HG03045 (cell line): Measurements from ENCODE around the gene CHAT.

Experiments used
- ATAC-seq: cut with Tn5 transposase; IDR thresholded peaks from one replicate; pipeline ENCODE4 v1.9.1; 2021; ENCODE audit warnings: mild to moderate bottlenecking, moderate library complexity; ENCODE audit not compliant: unreplicated experiment

Gene CHAT

DNA sequence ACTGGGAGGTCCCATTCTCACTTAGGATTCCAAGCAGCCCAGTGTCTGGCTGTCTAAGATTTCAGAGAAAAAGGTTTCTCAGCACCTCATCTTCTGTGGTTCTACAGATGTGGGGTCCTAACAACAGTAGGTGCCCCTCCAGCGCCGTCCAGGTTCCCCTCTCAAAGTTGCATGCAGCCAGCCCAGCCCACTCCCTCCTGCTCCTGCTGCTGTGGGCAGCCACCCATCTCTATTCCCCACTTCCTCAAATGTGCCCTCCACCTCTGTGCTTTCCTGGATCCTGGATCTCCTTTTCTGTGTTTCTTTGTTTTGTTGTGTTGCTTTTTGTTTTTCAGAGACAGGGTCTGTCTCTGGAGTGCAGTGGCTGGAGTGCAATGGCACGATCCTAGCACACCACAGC, 17.0 kb upstream of the CHAT start:
- ATAC-seq, result no peak

DNA sequence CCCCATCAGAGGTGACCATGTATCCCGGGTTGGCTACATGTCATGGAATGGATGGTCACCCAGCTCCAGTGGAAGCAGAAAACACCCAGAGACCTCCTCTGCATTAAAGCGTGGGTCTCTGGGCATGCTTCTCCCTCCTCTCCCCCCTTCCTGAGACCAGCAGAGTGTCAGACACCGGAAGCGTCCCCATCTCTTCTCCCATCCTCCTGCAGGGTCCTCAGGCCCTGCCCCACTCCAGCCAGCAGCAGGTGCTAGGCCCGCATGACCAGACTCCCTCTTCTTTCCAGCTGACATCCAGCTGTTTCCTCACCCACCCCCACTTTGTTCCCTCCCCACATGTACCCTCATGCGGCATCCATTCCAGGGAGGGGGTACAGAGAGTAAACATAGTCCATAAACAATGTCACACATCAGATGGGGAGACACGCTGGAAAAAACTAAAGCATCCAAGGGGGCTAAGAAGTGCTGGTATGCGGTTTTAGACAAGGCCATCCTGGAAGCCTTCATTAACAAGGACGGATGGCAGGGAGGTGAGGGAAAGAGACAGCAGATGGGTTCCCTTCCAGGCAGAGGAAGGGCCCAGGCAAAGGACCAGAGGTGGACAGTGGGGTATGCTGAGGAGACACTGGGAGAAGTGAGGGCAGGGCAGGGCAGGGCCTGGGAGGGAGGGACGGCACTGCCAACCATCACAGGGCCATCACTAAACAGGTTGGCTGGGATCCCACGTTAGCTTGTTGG, 16.2 kb upstream of the CHAT start:
- ATAC-seq, result no peak

DNA sequence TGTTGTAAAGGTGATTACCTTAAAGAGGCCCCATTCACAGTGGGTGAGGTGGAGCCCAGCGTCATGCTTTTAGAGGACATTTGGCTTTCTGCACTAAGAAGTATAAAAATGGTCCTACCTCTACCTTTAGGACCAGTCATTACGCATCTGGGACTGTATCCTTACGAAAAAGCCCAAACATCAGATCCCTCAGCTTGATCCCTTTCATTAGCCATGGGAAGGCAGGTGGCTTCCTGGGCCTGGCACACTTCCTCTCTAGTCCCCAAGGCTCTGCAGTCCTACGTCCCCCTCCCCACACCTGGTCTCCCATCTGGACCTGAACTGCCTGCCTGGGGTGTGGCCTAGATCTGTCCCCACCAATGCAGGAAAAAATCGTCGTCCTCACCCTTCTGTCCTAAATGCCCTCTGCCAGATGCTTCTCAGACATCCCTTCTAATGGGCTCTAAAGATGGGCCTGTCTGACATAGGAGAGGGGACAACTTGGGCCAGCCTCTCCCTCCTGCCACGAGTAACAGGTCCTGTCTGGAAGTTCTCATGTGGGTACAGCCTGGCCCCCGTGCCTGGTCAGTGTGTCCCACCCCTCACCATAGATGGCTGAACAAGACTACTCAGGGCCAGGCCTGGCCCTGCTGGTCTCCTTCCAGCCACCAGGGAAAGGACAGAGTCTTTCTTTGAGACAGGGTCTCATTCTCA, 15.5 kb upstream of the CHAT start:
- ATAC-seq, result no peak

DNA sequence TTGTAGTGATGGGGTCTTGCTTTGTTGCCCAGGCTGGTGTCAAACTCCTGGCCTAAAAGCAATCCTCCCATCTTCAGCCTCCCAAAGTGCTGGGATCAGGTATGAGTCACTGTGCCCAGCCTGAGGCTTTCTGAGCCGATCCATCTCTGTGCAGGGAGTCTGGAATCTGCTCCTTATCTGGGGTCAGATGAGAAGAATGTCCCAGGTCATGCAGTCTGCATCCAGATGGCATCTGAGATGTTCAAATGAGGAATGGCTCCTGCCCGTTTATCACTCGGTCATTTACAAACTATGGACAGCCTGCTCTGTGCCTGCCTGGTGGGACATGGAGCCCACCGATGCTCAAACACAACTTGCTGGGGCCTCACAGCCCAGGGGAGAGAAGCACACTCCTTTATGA, 14.9 kb upstream of the CHAT start:
- ATAC-seq, result no peak

DNA sequence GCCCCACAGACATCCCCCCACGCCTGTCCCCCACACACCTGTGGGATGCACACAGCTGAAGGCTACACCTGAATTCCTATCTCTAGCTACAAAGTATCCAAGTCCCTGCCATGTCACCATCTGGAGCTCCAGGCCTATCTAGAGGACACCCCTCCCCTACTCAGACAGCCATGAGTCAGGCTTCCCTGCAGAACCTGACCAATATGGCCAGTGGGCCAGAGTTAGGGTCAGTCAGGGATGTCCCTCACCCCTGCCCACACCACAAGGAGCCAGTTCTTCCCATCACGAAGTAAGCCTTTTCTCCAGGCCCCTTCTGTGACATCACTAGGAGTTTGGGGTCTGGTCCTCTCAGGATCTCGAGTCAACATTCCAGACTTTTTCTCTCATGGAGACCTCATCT, 14.3 kb upstream of the CHAT start:
- no peak for ATAC-seq

DNA sequence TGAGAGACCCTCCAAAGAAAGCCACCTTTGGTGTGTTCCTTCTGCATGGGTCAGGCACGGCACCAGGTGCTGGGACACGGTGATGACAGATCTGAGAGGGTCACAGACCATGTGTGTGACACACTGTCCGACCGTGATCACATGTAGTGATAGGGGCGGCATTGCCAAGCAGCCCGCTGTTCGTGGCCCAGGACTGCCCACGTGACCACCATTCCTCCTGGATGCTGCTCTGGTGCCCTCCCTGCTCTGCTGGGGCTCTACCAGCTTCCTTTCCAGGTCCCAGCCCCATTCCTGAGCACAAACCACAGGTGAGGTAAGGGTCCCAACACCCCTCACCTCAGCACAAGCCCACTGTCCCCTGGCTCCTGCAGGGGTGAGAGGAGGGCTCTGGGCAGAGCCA, 13.8 kb upstream of the CHAT start:
- no peak for ATAC-seq

DNA sequence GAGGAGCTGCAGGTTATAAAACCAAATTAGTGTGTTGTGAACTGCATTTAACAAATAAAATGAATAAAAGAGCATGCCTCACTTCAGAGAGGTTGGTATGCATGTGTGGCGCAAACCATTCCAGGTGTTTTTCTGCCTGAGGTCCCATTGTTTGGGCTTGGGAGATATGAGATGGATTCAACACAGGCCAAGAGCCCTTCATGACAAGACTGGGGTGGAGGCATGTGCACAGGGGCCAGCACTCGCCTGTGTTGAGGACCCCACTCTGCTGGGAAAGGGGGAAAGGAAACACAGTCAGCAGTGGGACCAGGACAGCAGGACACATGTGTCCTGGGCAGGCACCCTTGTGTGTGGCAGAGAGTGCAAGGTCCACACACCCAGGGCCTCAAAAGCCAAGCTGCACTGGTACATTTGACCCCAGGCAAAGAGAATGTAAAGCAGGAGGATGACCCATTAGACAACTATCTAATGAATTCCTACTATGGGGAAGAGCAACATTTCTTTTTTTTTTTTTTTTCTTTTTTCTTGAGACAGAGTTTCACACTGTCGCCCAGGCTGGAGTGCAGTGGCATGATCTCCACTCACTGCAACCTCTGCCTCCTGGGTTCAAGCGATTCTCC, 12.9 kb upstream of the CHAT start:
- ATAC-seq, result no peak

DNA sequence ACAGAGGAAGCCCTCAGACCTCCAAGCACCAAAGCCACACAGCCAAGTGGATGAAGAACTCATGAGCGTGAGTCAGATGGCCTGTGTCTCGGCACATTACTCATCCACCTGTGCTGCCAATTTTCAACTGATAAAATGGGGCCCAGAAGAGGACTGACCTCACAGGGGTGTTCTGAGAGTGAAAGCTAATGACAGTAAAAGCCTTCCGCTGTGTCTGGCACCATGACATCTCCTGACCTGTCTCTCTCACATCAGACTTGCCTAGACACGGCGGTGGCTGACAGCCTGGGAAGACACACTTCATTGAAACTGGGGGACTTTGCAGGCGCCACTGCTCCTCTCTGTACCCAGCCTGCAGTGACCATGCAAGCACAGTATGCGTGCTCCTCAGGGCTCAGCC, 12.0 kb upstream of the CHAT start:
- no peak for ATAC-seq

DNA sequence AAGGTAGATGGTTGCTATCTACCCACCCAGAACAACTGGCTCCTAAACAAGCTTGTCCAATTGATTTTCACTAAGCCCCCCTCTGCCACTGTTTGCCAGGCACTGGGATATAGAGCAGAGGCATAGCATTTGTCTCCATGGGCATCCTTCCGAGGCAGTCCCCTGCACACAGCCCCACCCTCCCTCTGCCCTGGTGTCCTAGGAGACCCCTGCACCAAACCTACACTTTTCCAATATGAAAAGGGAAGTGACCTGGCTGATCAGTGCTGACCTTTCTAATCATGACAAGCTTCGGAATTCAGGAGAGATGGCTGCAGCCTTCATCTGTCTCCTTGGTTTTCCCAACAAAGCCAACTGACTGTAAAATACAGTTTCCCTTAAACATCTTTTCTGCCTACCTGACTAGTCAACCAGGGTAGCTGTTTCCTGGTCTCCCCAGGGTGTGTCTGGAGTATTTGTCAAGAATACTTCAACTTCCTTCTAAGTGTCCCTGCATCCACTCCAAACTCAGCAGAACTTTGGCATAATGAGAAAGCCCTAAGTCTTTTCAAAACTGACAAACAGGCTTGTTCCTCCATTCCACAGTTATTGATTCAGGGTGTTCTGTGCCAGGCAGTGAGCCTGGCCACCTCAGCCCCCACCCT, 11.3 kb upstream of the CHAT start:
- ATAC-seq, result no peak

DNA sequence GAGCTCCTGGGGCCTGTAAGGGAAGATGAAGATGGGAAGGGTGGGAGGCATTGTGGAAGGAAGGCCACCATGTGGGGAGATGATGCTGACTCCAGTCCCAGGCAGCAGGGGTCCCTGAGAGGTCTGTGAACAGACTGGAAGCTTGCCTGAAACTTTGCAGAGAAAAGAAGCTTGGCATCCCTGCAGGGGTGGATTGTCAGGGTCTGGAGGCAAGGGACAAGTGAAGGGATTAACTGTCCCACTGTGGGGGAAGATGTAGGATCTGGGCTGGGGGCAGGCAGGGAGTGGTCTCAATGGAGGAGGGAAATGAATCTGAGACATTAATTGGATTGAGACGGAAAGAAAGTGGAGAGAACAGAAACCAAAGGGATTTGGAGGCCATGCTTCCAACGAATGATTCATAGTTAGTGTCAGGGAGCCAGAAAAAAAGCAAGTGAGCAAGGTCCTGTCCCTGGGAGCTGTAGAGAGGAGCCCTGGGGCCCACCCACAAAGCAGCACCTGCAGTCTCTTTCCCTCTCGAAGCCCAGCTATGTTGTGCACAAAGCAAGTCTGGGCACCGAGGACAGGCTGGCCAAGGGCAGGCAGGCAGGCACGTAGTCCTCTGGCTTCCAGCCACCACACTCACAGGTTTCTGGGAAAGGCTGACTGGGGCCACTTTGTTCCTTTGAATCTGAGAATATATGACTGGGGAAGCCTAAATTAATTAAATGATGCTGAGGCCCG, 8.5 kb upstream of the CHAT start:
- no peak for ATAC-seq

DNA sequence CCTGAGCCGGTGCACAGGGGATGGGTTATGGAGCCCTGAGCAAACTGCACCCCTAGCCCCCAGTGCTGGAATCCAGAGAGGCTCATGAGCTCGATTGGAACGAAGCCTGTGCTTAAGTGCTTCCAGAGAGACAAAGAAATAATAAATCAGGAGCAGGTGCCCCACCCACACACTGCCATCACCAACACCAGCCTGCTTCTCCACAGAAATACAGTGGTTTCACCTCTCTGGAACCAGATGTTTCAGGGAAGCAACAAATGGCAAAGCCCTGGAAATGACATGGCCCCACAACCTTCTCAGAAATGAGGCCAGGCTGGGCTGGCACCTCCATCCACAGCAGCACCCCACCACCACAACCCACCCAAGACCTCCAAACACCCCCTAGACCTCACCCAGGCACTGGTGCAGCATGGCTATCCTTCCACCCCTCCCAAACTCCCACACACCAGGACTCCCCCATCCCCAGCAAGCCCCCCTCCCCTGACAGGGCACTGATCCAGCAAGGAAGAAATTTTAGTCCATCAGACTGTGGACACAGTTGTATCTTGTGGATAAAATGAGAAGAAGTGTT, 7.8 kb upstream of the CHAT start:
- ATAC-seq, result no peak

DNA sequence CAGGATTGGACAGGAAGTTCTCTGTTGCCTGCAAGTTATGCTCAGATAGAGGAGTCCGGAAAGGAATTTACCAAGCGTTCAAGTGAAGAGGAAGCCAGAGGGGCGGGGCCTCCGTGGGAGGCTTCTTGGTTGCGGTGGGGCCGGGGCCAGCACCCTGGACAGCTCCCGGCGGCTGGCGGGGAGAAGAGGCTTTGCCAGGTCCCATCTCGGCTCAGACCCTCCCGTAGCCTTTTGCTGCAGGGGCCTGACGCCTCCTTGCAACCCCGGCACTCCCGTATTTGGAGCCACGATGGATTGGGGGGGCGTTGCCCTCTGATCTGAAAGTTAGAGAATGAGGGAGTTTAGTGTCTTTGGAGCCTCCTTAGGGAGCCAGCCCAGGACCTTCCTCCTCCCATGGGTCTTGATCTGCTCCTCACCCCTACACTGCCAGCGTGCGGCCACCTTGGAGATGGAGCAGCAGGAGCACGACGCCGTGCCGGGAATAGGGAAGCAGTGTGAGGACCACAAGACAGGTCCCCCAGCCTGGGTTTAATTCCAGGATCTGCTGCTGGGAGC, 6.8 kb upstream of the CHAT start:
- ATAC-seq, result no peak

DNA sequence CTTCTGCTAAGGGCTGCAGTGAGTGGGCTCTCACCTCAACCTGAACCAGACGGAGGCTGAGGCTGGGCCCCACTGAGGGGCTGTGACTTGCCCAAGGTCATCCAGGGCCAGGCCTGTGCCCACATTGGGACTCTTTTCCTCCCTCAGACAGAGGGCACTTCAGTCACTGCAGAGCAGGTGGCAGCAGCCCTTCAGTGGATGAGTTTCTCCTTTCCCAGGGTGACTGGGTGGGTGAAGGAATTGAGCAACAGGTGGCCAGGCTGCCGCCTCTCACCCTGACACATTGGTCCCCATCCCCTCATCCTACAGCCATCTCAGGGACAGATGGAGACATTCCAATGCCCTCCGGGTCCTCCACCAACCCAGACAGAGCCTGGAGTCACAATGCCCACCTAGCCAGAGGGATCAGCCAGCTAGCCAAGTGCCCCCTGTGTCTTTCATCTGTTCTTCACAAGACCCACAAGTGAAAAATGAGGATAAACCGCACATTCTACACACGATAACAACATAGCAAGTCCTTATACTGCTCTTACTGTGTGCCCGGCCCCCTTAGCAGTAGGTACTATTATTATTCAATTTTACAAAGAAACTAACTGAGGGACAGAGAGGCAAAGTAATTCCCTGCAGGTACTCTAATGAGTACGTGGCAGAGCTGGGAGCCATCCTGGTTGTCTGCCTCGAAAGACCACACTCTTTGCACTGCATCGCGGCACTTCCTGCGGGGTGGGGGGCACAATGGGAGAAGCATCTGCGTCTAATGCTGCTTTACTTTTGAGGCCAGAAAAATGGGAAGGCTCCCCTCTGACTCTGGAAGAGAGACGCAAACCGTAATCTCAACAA, 5.5 kb upstream of the CHAT start:
- ATAC-seq, result no peak

DNA sequence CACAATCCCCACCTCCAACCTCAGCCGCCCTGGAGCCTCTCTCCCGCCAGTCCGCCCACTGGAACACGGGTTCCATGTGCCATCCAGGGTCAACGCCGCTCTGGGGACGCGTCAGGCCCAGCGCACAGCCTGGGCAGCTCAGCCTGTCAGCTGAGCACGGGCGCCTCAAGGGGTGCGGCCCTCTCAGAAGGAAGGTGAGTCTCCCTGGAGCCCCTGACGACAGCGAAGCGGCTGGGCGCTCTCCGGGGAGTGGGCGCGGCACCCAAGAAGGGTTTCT, 4.9 kb upstream of the CHAT start:
- no peak for ATAC-seq

DNA sequence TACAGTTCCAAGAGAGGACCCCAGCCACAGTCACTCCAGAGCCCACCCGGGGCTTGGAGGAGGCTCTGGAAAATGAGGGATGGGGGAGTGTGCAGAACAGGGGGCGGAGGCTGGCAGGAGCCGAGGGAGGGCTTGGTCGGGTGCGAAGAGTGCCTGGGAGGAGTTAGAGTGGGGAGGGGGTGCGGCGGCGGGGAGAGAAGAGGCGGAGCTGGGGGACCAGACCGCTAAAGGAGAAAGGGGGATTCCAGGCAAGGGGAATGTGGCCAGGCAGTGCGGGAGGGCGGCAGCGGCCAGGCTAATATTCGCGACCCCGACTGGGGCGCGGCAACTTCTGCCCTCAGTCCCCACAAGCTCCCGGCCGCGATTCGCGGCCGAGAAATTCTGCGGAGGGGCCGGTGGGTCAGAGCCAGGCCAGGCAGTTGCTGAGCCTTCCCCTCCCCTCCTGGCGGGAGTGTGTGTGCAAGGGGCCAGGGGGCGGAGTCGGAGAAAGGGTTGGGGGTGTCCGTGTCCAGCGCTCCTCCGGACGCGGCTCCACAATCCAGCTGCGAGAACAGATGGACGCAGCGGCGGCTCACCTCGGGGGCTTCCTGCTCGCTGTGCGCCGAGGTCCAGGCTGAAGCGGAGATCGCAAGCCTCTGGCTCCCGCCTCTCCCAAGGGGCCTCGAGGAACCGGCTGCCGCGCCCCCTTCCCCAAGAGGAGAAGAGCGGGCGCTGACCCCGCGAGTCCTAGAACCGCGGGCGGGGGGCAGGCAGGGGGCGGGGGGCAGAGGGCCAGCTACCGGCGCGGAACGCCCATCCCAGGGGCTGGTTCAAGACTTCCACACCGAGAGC, 4.3 kb upstream of the CHAT start:
- no peak for ATAC-seq

DNA sequence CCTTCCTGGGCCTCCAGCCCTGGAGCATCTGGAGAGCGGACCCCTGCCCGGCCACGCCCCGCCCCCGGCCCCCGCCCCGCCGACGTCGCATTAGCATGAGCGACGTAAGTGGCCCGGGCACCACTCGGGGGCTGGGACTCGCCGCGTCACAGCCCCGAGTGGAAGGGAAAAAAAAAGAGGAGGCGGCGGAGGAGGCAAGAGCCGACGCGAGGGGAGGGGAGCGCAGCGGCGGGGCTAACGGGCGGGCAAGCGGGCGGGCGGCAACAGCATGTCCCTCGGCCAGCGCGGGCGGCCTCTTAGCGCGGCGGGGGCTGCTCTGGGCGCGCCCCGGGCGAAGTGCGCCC, 3.8 kb upstream of the CHAT start, which contains the start of gene SLC18A3:
Gene SLC18A3, plus strand, starts transcription at position 197 of the 344 bp plus-strand sequence. CDS start 431 bp downstream, outside the sequence.
- ATAC-seq, result no peak

DNA sequence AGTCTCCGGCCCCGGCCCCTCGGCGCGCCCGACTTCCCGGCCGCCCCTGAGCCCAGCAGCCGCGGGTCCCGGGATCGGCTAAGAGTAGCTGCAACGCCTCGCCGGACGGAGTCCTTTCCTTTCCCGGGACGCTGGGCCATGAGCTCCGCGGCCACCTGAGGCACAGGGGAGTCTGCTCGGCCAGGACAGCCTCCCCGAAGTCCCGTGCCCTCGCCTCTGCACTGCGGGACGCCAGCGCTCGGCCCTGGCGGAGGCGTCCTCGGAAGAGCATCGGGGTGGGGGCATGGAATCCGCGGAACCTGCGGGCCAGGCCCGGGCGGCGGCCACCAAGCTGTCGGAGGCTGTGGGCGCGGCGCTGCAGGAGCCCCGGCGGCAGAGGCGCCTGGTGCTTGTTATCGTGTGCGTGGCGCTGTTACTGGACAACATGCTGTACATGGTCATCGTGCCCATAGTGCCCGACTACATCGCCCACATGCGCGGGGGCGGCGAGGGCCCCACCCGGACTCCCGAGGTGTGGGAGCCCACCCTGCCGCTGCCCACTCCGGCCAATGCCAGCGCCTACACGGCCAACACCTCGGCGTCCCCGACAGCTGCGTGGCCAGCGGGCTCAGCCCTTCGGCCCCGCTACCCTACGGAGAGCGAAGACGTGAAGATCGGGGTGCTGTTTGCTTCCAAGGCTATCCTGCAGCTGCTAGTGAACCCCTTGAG, 3.2 kb upstream of the CHAT start:
- no peak for ATAC-seq

DNA sequence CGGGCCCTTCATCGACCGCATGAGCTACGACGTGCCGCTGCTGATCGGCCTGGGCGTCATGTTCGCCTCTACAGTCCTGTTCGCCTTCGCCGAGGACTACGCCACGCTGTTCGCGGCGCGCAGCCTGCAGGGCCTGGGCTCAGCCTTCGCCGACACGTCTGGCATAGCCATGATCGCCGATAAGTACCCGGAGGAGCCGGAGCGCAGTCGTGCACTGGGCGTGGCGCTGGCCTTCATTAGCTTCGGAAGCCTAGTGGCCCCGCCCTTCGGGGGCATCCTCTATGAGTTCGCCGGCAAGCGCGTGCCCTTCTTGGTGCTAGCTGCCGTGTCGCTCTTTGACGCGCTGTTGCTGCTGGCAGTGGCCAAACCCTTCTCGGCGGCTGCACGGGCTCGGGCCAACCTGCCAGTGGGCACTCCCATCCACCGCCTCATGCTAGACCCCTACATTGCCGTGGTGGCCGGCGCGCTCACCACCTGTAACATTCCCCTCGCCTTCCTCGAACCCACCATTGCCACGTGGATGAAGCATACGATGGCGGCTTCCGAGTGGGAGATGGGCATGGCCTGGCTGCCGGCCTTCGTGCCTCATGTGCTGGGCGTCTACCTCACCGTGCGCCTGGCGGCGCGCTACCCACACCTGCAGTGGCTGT, 2.5 kb upstream of the CHAT start:
- no peak for ATAC-seq
